NCI-H1436 (cell line): Measurements from ENCODE around the gene ERC2.

Experiments used
- DNase-seq: peaks from one replicate; lab custom pipeline; 2025; lab: John Stamatoyannopoulos, UW

ERC2 gene

DNA sequence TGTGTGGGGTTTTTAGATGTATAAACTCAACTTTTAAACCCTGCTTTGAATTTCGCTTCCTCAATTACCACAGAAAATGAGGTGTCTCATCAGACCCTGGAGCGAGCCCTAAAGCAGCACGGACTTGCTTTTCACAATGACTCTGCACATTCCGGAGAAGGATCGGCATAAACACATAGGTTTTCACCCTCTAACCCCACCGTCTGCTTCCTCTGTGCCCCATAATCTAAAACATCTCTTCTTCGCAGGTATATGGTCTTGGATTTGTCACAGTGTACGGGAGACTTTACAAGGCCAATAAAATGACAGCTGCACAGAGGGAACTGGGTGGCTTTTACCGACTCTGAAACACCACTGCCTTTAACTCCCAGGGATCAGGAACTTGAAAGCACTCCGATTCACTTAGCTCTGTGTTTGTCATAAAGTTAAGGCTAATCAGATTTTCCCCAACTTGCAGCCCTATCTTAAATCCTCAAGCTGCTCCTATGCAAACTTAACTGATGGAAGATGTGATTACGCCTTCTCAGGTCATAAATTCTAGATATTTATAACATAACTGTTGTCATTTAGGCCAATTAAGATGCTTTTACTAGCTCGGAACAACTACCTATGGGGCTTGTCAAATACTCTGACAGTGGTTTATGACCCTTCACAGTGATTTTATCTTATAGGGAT is 847.8 kb downstream of the ERC2 start:
- no peak for DNase-seq

DNA sequence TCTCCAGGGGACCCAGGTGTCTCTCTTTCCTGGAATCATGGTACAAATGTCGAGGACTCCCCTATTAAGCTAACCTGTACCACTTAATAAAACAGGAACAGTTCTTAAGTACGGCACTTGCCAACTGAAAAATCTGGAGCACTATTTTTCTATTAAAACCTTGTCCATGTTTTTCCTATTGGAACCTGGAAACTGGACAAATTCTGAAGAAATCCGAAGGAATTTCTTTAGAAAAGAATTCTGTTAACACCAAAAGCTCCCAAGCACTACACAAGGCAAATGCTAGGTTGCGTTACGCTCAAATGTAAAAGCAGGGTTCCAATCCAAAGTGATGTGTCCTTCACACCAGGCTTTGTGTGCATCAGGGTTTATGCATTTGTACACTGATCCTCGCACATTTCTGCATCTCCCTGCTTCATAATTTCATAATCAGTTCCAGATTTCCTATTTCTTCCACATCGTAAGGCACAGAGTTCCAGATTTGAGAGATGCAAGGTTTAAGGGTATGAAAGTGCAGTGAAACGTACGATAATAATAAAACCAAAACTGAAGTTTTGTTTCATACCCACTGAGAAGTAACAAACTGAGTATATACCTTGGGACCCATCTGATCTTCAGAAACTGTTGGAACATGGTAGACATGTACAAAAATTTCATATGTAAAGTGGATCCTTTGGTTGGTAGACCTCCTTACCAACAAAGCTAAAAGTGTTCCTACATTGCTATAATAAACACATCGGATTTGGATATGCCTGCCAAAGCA is 849.0 kb downstream of the ERC2 start:
- no peak for DNase-seq

DNA sequence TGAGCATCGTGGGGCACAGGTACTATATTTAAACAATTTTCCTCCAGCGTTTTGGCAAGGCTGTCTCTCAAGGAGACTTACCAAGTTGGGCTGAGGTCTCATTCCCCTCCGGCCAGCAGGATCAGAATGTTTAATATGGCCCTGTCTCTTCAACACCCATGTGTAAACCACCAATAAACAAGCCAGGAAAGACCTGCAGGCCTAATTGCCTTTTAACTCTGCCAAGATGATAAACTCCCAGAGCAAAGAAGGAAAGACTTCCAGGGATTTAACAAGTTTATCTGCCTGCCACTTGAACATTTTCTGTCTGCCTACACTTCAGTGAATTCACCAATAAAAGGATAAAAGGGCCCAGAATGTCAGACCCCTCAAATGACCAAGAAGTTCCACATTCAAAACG is 850.9 kb downstream of the ERC2 start:
- no peak for DNase-seq

GRCh38 chr3:55616803-55617202 is 851.5 kb downstream of the ERC2 start:
- no peak for DNase-seq

GRCh38 chr3:55615694-55616295 is 852.5 kb downstream of the ERC2 start:
- no peak for DNase-seq

DNA sequence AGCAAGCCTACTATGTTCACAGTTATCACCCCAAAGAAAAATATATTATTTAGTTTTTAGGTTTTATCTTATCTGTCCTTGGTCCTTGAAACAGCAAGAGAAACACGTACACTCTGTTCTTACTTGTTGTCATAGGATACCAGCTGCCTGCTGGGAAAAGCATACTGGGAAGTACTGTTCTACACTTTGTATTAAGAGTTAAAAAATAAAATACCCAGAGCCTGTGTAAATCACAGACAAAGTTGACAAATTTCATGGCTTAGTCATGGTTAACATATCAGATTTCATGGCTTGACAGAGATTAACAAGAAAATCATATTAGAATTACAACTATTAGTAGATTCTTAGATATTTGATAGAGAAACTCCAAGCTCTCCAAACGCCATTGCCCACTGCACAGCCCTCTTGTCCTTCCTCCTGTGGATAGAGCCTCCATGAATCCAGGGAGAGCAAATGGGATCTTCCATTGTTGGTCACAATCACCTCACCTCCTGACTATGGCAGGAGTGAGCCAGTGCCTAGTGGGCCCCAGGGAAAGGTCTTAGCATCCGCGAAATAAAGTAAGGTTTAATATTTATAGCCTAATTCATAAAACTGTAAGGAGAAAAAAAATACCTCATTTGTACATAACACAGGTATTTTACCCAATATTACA is 853.1 kb downstream of the ERC2 start:
- no peak for DNase-seq

- no peak for DNase-seq
Observed at GRCh38 chr3:55611121-55611520, 857.1 kb downstream of the ERC2 start.

DNA sequence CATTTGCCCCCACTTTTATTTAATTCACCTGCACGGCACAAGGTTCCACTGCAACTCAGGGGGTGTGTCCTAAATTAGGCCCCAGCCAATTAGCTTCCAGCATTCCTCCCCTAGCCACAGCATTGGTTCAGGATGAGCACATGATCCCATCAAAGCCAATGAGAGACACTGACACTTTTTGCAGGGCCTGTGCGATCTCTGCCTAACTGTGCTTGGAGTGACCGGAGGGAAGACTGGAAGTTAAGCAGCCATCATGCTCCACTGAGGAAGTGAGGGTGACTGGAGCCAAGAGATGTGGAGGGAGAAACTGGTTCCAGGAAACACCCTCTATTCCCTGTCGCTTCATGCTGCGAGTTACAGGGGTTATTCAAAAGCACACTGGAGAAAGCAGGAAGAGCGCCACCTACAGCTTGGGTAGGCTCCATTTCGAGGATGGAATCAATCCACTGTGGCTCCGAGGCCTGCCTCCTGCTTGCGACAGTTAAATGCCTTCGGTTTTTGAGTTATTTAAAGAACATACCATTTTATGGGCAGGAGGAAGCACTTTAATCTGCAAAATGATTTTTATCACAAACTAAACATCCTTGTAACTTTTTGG is 858.9 kb downstream of the ERC2 start:
- DNase-seq, result no peak

- peak; percentile 60 for DNase-seq
Observed at GRCh38 chr3:55608301-55608937, 859.8 kb downstream of the ERC2 start.

DNA sequence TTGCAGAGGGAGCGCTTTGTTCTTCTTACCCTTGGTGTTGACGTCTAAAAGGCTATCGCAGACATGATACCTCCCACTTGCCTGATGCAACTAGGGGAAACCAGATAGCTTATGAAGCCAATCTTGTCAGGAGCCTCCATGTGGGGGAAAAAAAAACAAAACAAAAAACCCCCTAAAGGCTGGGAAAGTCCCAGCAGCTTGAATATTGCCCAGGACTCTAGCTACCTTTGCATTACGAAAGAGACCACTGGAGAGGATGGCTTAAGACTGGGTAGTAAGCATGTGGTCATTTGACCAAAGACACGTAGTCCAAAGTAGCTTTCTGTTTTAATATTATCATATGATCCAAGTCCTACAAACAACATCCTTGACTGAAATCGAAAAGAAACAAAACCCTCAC is 860.4 kb downstream of the ERC2 start:
- DNase-seq, result no peak

DNA sequence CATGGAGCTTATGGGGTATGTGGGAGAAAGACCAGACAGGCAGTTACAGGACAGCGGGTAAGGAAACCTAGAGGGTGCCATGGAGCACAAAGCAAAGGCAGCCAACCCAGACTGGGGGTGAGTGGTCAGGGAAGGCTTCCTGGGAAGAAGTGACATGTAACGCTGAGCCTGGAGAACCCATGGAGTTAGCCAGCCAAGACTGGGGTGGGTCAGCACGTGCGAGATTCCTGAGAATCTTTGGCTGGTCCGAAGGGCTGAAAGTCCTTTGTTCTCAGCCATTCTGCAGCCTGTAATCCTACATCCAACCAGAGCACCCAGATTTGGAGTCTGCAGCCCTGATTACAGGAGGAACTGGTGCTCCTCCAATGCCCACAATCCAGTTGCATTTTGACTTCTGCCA is 861.1 kb downstream of the ERC2 start:
- DNase-seq, result no peak

DNA sequence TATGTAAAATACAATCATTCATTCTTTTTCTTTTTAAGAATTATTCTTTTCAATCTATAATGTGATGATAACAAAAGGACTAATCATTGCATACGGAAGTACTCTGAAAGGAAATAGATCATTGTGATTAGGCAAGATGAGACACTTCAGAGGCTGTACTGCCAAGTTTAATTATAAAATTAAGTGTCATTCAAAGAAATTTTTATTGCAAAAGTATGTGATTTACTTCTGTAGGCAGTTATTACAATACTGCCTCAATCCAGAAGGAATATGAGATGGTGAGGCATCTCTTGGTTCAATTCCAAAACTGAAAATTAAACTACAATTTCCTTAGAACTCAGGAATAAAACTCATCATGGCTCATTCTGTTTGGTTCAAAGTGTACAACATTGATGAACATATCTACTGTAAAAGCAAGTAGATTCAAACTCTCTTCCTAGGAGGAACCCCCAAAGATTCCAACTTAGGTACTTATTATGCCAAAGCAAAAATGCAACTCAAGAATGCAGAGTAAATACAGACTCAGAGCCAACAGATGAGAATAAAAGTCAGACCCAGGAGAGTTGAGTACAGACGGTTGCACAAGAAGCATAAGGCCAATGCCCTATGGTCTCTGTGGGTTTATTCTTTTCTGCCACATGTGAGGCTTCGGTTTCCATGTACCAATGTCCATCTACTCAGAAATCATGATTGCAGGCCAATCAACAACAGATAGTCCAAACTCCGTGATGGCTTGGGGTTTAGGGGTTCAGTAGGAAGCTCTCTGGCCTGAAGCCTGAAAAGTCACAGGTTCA is 862.6 kb downstream of the ERC2 start:
- DNase-seq, result no peak

- DNase-seq, result no peak
Observed at GRCh38 chr3:55604846-55605245, 863.4 kb downstream of the ERC2 start.

GRCh38 chr3:55604402-55604801 is 863.9 kb downstream of the ERC2 start:
- no peak for DNase-seq

GRCh38 chr3:55601366-55602080 is 866.7 kb downstream of the ERC2 start:
- no peak for DNase-seq

DNA sequence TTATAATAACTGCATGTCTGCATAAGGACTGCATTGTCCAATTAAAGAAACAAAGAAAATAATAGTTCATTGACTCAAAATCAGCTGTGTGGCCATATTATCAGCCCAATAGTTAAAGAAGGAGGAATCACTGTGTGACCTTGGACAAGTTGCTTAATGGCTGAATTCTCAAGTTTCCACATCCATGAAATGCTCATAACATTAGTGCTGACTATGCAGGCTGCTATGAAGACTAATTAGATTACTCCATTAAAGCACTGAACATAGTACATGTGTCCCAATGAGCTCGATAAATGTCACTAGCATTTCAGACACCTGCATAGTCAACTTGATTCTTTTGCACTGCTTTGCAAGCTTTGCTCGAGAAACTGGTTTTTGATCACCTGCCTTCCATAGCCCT is 870.0 kb downstream of the ERC2 start:
- no peak for DNase-seq

- DNase-seq, result no peak
Observed at GRCh38 chr3:55597641-55598040, 870.6 kb downstream of the ERC2 start.

- no peak for DNase-seq
Observed at GRCh38 chr3:55596212-55596611, 872.1 kb downstream of the ERC2 start.

DNA sequence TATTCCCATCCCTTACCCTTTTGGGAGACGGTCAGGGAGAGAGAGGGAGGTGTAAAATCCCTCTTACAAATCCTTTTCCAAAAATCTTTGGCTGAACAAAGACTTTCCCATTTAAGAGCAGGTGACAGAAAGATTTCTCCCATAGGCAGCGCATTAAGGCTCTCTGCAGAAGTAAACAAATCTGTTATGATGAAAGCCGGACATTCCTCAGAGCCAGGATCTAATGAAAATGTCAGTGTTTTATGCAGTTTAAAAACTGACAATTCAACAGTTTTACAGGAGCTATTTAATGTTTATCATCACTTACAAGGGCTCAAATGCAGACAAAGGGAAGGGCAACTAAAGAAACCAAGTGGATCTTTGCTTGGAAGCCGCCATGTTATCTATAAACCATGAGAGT is 872.8 kb downstream of the ERC2 start:
- DNase-seq, result no peak

DNA sequence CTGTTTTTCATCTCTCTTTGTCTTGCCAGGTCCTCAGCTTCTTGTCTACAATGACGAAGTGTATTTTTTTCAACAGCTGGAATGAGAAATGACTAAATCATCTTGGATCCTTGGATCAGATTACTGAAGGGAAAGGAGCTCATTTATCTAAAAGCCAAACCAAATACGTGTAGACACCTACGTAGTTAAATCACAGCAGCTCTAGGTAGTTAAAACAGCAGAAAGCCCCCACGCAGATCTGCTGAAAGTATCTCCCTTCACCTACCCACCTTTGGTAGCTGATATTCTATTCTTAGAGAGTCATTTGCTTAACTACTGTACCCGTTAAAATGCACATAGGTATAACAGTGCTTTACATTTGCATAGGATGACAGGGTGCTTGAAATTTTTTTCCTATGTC is 875.7 kb downstream of the ERC2 start:
- DNase-seq, result no peak
